NCI-H146 treated with DMSO at 0.1 percent for 48 hours (cell line): Measurements from ENCODE around the gene ERN1.
"Not testable (repeated sequence)": the region's sequence is repeated elsewhere in the genome, so short reads cannot be mapped to it uniquely, and the experiment has no call there.

Experiments
- DNase-seq: peaks from one replicate; lab custom pipeline; 2025; ENCODE audit not compliant: unreplicated experiment; lab: John Stamatoyannopoulos, UW

Gene ERN1

DNA sequence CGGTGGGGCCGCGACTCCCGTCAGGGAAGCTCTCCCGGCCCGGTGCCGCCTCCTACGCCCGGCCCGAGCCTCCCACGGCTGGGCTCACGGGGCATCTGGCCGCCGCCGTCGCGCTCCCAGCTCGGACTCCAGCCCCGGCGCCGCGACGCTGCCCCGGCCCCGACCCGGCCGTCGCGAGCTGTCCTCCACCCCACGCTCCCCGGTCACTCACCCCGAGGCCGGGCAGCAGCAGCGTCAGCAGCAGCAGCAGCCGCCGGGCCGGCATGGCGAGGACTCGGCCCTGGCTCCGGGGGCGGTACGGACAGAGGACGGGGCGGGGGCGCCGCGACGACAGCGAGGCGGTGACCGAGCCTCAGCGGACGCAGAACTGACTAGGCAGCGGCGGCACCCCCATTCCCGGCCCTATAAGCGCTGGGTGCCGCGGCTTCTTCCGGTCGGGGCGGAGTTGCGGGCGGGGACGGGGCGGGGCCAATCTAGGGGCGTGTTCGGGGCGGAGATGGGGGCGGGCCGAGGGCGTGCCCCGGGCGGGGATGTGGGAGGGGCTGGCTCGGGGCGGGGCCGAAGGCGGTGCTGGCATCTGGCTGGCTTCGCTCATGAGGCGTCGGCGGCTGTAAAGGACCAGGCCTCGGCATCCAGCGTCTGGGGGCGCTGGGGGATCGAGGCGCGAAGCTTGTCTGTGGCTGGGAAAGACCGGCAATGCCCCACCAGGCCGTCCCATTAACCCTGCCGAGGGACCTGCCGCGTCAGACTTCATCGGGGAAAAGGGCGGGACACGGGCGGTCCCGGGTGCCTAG is at the start of gene ERN1:
TSS of gene ERN1 (minus strand) at position 380 of the 794 bp plus-strand sequence. CDS start at position 265, 115 bp downstream.
- DNase-seq, result peak; percentile 90

DNA sequence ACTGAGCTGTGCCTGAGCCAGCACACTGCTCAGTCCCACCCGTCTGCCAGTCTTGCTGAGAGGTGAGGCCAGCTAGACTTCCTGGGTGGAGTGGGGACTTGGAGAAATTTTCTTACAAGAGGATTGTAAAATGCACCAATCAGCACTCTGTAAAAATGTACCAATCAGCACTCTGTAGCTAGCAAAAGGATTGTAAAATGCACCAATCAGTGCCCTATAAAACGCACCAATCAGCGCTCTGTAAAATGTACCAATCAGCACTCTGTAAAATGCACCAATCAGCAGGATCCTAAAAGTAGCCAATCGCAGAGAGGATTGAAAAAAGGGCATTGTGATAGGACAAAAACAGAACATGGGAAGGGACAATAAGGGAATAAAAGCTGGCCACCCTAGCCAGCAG is 49.1 kb upstream of the ERN1 start:
- DNase-seq, result not testable (repeated sequence)

DNA sequence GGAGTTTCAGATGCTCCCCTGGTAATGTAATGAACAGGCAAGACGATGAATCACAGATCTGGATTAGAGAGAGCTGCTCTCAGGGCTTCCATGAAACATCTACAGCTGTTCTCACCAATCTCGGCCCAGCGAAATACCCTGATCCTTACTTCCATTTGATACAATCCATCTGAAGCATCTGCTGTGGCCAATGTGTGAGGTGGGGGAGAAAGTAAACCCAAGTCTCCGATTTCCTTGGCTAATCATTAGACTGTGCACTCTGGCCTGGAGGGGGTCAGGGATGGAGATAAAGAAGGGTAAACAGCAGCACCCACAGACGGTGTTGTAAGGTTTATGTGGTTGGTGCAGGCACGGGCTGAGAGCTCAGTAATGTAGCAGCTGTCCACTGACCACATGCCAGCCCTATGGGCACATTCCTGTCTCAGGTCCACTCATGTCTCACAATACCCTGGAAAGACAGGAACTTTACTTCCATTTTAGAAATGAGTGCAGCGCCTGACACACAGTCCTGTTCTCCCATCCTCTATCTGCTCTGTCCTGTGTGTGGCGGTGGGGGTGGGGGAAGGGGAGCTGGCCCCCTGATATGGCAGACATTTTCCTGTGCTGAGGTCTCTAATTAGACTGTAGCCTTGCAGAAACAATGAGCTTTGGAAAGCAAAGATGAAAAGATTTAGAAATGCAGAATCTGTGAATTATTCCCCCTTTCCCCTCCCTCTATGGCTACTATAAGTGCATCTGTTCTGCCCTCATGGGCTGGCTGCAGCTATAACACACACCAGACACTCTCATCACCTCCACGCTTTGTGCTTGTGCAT is 48.3 kb upstream of the ERN1 start:
- no peak for DNase-seq

DNA sequence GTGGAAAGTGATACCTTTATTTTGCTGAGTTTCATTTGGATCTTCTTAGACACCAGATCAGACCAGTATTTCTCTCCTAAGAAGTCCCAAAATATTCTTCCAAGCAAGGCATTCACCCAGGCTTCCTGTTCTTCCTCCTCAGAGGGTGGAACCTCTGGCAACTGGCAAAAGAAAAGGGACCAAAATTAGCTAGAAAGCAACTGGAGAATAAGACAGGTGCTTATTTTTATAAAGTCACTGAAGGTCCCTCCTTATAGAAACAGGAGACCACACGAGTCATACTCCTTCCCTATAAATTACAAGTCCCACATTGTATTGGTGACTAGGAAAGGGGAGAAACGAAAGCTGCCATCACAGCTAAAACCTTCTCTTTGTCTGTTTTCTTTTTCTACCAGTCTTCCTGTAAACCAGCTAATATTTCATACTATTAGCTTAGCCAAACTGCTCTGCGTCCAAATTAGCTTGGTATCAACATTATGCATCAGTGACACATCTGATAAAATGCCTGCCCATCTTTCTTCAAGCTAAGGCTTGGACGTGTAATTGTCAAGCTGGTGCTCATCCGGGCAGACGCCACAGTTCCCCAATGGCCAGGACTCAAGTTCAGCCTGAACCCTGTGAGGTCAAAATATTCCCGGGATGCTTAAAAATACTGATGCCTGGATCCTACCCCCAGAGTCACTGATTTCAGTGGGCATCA is 47.5 kb upstream of the ERN1 start:
- DNase-seq, result no peak

DNA sequence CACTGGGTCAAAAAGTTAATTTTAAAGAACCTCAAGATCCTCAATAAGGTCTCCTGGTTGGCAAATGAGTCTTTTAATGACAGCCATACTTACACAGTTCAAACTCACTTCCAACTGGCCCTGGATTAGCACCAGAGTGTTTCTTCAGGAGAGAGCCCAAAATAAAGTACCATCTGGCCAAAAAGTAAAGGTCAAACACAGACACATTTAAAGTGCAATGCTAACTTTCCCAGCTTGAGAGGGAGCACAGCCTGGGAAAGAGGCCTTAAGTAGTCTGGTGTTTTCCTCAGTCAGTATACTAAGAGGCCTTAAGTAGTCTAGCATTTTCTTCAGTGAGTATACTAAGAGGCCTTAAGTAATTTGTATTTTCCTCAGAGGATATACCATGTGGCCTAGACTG is 46.6 kb upstream of the ERN1 start:
- no peak for DNase-seq

DNA sequence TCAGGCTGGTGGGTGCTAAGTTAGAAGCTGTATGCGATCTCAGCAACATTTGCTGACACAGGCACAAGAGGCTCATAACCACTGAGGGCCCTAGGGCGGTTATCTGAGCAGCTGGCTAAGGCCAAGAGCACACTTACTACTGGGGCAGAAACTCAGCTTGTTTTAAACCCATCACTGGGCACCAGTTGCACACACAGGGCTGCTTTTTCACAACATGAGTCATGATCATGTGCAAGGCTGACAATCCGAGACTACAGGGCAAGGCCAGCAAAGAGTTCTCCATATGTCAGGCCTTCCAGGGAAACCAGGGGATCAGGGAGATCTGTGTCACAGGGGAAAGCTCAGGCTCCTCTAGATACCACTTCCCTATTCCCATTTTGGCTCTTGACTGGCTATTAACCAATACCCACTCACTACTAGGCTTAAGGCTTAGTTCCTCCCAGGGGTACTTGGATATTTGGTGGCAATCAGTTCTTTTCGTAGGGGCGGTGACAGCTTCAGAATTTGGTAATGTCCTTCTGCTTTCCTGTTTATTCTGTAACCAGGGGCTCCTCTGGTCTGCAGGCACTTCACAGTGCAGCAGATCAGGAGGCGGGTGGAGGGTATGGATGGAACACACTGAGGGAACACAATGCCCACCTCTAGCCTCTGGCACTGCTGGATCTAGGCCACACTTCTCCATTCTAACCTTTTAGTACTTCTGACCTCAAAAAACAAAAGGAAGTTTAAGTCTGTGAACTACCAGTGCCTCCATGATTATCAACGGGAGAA is 44.9 kb upstream of the ERN1 start:
- no peak for DNase-seq

DNA sequence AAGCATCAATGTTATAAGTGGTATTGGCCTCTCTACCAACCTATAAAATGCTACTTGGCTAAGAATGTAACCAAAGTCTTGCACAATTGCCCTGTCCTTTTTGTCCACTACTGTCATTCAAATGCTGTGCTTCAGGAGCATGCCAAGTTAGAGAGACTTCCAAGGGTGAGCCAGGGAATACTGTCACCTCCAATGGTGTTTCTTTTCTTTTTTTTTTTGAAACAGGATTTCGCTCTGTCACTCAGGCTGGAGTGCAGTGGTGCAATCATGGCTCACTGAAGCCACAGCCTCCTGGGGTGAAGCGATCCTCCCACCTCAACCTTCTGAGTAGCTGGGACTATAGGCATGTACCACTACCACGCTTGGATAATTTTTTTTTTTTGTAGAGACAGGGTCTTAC is 43.7 kb upstream of the ERN1 start:
- no peak for DNase-seq

DNA sequence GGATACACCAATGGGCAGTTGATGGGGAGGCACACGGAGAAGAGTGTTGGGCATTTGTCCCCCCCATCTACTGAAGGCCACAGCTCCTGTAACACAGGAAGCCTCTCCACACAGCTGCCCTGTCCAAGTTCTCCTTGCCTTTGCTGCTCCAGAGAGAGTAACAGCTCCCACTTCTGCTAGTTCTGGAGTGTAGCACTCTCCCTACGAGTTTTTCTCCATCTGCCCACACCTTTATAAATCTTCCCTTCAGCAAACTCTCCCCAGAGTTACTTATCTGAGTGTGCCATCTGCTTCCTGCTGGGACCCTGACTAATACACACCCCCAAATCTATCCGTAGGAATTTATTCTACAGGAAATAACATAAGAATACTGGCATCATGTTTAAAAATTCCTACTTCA is 42.6 kb upstream of the ERN1 start:
- no peak for DNase-seq

DNA sequence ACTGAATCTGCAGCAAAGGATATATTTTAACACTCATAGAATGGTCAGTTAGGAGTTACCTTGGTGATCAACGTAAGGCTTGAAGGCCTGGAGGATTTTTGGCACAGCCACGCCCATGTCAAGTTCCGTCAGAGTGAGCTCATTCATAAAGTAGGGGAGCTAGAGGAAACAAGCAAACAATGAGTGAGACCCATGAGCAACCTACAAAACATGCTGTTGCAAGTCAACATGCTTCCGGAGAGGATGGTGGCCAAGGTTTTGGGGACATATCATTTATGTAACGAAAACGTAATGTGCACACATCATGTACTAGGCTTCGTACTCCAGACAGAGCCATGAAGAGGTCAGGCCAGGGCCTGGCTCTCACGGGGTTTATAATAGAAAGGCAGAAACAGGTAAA is 41.1 kb upstream of the ERN1 start:
- no peak for DNase-seq

DNA sequence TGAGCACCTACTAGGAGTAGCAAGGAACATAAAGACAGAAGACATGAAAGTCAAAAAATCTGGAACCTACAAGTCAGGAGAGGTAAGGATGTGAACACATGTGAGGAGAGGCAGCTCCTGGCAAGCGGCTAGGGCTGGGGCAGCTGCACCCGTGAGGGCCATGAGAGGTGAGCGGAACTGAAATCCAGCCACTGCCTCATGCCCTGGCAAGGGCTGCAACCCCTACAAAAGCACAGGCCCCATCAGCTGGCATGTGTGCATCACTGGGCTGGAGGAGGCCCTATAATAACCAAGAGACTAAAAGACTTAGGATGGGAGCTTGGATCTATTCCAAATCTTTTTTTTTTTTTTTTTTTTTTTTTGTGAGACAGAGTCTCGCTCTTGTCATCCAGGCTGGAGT is 40.3 kb upstream of the ERN1 start:
- DNase-seq, result no peak

DNA sequence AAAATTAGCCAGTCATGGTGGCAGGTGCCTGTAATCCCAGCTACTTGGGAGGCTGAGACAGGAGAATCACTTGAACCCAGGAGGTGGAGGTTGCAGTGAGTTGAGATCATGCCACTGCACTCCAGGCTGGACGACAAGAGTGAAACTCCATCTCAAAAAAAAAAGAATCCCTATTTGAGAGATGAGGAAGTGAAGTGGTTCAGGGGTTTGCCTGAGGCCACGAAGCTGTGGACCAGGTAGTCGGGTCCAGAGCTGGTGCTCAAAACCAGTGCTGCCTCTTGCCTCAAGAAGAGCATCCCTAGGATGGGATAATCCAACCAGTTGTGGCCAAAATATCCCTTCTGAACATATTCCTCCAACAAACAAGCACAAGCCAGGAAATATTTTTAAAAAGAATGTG is 37.7 kb upstream of the ERN1 start:
- DNase-seq, result not testable (repeated sequence)

DNA sequence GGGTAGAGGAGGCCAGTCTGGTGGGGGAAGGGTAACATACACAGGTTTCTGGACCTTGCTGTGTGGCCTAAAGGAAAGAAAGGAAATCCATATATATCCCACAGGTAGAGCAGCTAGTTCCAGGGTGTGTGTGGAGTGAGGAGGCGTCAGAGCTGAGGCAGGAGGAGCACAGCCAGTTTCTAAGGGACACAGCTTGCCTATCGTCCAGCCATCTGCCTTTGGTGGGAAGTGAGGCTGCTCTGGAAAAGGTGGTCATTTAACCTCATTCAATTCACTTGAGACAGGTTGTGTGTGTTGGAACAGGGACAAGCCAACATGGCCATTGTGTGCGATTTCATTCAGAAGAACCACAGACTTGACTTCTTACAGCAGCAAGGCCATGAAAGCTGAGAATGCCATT is 36.9 kb upstream of the ERN1 start:
- DNase-seq, result no peak

DNA sequence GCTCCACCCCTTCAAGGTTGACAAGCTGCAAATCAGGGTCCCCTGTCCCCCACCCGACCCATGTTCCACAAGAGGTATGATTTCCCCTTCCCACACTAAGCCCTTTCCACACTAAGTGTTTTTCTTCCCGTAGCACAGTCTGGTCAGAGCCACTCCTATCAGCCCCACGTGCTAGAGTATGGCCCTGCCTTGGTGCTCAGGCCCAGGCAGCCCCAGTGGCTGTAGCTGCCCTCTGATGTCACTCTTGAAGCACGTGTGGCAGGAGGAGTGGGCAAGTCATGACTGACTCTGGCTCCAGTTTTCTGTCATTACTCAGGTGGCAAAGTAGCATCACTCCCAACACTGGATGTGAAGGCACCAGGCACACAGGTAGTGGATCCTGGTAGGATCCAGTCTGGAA is 35.4 kb upstream of the ERN1 start:
- DNase-seq, result no peak

DNA sequence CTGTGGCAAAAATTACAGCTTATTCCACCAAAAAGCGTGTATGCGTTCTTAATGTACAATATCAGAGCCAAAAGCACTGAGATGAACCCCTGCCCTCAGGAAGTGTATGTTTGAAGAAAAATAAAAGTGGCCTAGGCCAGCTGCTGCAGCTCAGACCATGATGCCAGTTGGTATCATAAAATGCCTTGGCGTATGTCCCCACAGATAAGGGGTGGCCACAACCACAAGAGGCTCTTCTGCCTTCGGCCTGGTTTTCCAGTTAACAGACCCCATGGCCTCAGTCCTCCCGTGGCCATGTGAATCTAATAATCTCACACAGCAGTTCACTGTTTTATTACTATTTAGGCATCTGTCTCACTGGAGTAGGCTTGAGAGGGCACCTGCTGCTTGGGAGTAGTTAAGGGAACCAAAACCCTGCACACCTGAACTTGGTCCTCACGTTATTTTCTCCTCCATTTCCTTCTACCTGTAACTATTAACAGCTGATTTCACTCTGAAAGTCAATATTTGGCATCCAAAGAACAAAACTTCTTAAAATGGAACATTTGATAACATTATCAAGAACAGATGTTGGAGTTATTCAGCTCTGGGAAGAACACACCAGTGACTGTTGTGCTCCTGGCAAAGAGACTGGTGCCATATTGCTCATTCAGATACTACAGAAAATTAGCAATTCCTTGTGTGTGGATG is 34.8 kb upstream of the ERN1 start:
- DNase-seq, result no peak

DNA sequence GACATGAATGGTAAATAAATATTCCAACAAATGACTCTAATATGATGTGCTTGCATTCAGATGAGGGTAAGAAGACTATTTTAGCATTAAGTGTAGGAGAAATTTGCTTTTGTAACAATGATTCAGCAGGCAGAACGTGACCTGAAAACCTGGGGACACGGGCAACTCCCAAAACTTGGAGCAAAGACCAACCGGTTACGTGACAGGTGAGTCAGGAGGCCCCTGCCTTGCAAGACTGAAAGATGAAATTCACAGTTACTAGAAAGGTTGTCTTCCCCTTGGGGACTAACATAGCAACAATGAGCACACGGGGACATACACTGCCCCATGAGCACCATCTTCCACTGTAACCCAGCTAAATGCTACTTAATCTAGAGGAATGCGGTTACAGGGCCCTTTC is 33.5 kb upstream of the ERN1 start:
- DNase-seq, result no peak

DNA sequence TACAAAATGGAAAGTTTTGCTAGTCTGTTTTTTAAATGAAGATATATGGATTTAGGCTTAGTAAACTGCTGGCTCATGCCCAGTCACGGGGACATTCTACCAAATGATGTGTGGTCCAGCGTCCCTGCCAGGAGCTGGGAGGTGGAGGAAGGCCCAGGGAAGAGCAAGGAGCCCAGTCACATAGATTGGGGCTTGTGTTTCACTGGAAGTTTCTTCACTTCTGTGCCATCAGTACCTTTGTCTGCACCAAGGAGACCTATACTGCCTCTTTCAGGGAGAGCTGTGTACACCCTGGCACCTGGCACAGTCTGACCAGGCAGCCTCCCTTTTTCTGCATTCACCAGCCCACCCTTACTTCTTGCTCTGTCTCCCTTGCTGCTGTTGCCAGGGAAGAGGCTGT is 32.6 kb upstream of the ERN1 start:
- no peak for DNase-seq

DNA sequence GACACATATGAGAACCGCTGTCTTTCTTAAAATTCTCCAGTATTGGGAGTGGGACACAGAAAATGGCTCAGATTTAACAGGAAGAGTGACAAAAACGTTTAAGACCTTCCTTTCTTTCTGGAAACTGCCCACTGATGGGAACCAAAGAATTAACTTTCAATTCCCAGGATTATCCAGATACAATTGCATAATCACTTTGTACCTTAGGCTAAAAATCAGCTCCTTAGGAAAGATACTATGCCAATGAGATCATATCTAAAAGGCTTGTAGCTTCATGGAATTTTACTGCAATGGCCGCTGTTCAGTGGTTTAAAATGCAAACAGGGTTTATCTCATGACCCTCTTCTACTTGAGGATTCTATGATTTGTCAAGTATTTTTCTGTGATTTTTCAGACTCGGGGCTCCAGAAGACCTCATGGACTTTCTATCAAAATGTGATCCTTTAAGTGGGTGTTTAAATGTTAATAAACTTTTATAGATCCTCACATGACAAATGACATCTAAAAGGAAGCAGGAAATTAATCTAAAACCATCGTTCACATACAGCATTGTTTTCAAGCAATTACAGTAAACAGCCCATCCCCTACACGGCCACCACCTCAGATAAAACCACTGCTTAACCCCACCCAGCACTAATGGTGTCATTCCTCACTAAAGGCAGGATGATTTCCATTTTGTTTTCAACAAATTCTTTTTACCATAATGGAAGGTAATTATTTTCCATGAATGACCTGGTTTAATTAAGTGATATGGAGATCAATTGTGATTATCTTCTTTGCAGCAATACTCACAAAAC is 31.6 kb upstream of the ERN1 start:
- DNase-seq, result peak; percentile 6

DNA sequence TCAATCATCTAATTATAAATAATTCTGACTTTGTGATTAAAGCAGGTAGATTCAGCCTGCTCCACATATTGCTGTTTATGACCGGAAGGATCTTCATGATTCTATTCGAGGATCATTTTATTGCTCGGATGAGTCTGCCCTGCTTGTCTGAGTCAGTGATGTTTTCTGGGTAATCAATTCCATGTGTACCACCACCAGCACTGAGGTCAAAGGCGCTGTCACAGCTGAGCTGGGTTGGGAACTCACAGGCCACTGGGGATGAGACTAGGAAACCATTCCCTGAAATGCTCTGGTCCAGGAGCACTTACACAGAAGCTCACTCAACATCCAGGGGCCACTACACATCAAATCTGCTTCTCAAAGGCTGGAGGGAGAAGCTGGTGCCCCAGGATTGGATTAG is 30.4 kb upstream of the ERN1 start:
- DNase-seq, result no peak

DNA sequence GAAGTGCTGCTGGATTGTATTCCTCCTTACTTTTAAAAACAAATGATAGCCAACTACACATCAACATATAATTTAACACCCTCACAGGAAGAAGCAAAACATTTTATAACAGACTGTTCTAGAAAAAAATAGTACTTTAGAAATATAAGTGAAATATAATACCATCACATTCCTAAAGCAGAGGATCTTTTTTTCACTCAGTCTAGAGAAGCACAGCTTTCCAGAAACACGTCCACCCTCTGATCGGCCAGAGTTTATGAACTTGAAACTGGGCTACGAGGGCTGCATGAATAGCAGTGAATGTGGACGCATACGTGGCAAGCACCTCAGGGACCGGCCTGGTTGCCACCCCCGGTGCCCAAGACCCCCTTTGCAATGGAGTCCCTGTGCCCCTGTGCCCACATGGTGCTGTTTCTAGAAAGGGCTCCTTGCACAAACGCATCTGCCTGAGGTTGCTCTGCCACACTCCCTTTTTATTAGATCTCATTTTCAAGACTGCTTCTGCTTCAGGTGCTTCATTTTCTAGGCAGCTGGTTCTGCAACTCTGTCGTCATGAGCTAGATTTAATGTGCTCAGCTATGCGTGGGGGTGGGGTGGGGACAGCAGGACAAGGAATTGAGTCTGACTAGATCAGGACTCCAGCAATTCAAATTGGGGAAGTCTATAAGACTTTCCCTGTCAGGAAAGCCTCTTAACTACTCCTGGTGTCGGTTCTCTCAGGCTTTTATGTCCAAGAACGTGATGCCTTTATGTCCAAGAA is 29.1 kb upstream of the ERN1 start:
- no peak for DNase-seq
